Medulla oblongata (tissue), 1 donor: Measurements from ENCODE around the gene NUDT9.
"Not testable (repeated sequence)": the region's sequence is repeated elsewhere in the genome, so short reads cannot be mapped to it uniquely, and the experiment has no call there.

Experiments used
- DNase-seq: peaks from one replicate; pipeline ENCODE4 v3.0.0-alpha.2; 2015; ENCODE audit errors: extremely low spot score

The NUDT9 gene

DNA sequence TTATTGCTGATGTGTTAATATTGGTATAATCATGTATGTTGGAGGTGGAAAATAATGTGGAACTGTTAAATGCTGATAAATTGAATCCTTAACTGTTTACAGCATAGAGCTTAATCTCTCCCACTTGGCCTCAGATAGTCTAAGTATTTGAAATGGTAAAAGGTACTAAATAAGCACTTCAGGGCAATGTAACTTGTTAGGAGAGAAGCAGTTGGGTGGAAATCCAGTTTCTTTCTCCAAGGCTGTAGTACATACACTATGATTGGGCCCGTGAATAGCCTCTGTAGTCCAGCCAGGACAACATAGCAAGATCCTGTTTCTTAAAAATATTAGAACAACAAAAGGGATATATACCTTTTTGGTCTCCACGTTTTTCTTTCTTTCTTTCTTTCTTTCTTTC, 39.7 kb downstream of the NUDT9 start:
- no peak for DNase-seq

DNA sequence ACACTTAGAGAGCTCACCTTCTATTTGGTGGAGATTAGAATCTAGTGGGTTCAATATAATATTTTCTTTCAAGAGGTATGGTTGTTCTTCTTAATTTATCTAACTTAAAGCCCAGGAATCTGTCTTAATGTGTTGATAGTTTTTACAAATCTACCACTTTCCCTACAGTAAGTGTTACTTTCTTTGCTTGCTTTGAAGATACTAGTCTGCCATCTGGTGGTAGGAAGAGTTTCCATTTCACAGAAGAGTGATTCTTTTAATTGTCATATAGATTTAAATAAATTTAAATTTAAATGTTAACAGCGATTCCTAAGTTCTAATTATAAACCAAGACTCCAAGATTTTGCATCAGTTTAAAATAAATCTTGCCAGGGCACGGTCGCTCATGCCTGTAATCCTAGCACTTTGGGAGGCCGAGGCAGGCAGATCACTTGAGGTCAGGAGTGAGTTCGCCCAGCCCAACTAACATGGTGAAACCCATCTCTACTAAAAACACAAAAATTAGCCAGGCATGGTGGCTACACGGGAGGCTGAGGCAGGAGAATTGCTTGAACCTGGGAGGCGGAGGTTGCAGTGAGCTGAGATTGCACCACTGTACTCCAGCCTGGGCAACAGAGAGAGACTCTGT, 43.5 kb downstream of the NUDT9 start:
- DNase-seq, result peak; percentile 67

- no peak for DNase-seq
Measured at GRCh38 chr4:87469390-87469789, 47.0 kb downstream of the NUDT9 start.

- DNase-seq, result peak; percentile 40
Measured at GRCh38 chr4:87476934-87477333, 54.6 kb downstream of the NUDT9 start.

DNA sequence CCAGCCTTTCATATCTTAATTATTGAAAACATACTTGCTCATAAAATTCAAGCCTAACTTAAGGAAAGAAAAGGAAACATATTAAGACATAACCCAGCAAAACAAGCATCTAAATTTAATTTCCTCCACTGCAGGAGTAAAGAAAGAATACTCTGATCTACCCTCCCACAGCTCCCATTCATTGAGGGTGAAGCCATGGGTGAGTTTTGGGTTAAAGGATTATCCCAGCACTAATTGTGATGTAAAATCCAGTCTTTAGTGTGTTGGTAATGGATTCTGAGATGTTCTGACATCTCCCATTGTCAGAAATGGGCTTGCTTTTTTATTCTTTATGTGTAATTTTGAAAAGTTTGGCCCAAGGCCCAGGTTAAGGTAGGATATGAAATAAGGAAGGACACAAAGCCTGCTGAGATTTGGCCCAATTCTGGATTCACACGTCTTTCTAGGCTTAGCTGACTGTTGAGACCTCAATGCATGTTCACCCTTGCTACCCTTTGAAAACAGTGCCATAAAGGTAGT, 56.4 kb downstream of the NUDT9 start:
- no peak for DNase-seq

- DNase-seq, result no peak
Measured at GRCh38 chr4:87481377-87481776, 59.0 kb downstream of the NUDT9 start.

GRCh38 chr4:87483247-87483646, 60.9 kb downstream of the NUDT9 start:
- not testable (repeated sequence) for DNase-seq

DNA sequence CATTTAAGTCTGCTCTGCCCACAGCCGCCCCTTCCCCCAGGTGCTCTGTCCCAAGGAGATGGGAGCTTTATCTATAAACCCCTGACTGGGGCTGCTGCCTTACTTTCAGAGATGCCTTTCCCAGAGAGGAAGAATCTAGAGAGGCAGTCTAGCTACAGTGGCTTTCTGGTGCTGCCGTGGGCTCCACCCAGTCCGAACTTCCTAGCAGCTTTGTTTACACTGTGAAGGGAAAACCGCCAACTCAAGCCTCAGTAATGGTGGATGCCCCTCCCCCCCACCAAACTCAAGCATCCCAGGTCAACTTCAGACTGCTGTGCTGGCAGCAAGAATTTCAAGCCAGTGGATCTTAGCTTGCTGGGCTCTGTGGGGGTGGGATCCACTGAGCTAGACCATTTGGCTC, 66.3 kb downstream of the NUDT9 start:
- DNase-seq, result not testable (repeated sequence)

DNA sequence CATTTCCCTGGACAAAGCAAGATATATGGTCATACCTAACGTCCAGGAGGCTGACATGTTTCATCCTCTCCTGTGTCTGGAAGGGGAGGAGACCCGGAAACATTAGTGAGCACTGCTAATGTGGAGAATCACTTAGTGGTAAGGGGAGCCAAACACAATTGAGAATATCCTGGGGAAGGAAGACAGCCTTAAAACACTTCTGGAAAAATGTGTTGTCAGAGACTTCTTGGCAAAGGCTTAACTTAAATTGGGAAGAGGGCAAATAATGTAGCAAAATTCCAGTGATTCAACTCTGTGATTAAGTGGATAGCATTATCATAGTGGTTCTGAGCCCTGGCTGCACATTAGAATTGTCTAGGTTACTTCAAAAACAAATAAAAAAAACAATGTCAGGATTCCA, 67.3 kb downstream of the NUDT9 start:
- no peak for DNase-seq

GRCh38 chr4:87490664-87491369, 68.4 kb downstream of the NUDT9 start:
- DNase-seq, result no peak

- no peak for DNase-seq
Measured at GRCh38 chr4:87491436-87491835, 69.1 kb downstream of the NUDT9 start.

DNA sequence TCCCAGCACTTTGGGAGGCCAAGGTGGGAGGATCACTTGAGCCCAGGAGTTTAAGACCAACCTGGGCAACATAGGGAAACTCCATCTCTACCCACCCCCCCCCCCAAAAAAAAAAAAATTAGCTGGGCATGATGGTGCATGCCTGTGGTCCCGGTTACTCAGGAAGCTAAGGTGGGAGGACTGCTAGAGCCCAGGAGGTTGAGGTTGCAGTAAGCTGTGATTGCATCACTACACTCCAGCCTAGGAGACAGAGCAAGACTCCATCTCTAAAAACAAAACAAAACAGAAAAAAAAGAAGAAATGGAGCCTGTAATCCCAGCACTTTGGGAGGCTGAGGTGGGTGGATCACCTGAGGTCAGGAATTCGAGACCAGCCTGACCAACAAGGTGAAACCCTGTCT, 69.5 kb downstream of the NUDT9 start:
- DNase-seq, result not testable (repeated sequence)

GRCh38 chr4:87493115-87493514, 70.7 kb downstream of the NUDT9 start:
- DNase-seq, result no peak

DNA sequence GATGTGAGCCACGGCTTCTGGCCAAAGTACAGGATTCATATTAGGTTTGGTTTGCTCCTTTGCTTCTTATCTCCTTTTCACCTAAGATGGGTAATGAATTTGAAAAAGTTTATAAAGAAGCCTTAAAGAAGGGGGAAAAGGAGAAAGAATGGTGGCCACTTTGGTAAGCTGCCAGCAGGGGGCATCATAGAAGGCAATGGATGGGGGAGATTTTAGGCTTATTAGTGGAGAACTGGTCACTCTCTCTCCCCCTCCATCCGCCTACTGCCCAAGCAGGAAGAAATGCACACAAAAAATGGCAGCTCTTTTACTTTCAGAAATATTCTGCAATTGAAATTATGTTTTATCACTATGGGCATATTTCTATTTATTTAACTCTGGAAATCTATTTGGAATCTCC, 74.8 kb downstream of the NUDT9 start:
- no peak for DNase-seq

GRCh38 chr4:87497578-87497977, 75.2 kb downstream of the NUDT9 start:
- DNase-seq, result no peak

DNA sequence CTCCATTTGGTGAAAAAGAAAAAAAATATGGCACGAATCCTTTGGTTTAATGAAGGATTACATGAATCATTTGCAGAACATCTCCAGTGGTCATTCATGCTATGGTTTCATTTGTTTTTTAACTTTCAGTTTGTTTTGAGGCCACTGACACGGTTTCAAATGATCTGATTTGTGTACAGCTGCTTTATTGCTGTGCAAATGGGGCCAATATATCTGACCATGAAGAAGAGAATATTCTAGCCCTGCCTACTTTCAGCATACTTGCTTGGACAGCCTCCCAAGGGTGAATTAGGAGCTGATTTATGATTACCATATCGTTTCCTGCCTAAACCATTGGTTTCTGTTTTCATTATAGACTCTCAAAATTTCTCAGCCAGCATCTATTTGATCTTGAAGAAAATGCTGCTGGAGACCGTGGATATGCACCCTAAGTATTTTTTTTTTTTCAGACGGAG, 76.1 kb downstream of the NUDT9 start:
- no peak for DNase-seq

DNA sequence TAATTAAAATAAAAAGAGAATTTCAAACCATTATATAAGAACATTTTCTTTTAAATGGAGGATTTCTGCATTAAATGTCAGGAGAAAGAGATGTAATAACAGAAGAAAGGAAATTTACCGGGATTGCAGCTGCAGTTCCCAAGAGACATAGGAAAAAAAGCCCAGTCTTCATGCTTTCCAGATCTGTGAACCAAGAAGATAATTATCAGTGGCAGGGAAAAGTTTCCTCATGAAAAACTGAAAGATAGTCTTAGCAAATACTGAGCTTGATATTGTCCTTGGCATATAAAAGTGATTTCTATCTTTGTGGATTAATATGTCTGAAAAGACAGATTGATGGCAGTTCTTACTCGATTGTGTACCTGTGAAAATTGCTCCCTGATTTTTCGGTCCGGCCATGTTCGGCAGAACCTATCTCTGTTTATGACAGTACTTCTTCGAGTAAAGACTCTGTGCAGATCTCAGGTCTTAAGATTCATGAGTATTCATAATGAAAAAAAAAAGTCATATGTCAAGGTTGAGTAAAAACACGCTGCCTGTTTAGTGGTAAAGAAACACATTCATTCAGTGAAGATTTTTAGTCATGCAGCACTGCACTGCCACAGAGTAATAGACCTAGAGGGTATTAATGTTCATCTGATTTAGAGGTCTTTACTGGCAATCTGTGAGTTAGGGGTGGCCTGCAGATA, 77.2 kb downstream of the NUDT9 start:
- DNase-seq, result no peak

DNA sequence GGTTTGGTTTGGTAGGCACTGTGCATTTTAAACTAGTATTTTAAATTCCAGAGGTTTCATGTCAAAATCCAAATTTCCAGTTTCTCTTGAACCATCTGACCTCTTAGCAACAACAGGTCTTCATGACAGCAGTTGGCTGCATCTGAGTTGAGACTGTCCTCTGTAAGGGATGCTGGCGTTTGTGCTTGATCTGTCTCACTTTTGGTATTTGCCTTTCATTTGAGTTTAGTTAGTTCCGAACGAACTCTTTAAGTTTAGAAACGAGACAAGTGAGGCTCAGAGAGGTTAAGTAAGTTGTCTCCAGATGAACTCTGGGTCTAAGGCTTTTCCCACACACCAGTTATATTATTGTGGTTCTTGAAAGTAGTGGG, 77.7 kb downstream of the NUDT9 start:
- no peak for DNase-seq

DNA sequence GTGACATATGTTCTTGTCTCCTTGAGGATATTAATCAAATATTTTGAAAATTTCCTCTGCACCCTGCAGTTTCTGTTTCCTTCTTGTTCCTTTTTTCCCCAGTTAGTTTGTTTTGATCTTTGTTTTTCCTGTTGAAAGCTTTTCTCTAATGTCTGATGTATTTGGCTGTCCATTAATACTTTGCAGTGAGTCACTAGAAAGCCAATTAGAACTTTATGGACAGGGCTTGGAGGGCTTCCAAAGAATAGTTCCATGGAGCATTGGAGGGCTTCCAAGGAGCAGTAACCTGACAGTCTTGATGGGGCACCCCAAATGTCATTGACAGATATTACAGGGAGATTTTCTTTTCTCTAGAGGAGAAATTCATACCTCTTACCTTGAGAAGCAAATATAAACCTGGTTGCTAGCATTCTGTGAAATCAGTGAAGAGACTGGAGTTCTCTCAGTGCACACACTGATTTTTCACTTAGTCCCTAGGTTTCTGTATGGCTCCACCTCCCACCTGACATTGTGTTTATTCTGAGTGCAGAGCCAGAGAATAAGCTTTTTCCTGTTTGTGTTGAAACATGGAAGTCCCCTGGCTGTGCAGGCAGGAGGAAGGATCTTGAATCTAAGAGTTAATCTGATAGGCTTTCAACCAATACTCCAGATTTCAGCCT, 80.3 kb downstream of the NUDT9 start:
- peak; percentile 66 for DNase-seq

GRCh38 chr4:87505862-87506261, 83.5 kb downstream of the NUDT9 start:
- DNase-seq, result no peak

DNA sequence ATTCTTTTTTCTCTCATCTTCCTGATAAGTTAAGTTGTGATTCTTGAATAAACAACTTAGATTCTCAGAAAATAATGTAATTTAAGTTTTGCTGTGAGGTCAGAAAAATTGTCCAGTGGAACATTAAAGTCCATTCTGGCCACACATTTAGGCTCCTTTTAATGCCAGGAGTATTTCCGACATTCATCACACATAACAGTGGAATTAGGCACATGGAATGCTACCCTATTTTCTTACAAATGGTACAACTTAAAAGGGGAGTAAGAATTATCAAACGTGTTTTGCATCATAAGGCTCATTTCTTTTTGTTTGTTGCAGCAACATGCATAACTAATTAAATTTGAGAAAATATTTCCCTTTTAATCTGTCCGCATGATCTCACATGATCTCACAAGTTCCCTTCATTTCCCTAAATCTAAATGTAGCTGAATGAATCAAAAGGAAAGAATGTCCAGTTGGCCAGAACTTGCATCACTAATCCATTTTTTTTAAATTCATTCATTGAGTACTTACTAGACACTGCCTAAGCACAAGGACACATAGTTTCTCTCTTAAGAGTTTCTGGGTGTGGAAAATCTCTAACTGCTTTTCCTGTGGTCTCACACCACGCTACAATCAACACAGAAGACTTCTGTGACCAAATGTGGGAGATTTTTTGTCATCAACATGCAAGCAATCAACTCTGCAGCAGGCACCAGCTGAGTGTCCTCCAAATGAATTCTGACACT, 84.8 kb downstream of the NUDT9 start:
- no peak for DNase-seq
